OCI-LY7 (cell line): ENCODE data around the gene SARDH.

ENCODE experiments used
- EZH2phosphoT487 ChIP-seq: fragments of 200-600 bp; sonication (generic); IDR thresholded peaks from 2 replicates; pipeline ENCODE4 v1.6.1; 2018; ENCODE audit warnings: low read depth, borderline replicate concordance, mild to moderate bottlenecking, mixed run types, antibody characterized with exemption, low read length, moderate library complexity, mixed read lengths
- TF ChIP-seq, protein P1 (sequence below): fragments of 200-600 bp; sonication (generic); conservative IDR thresholded peaks from 2 replicates; pipeline ENCODE4 v1.5.1; 2014; ENCODE audit warnings: mild to moderate bottlenecking, antibody characterized with exemption, low read length, moderate library complexity, mixed read lengths

DNA sequence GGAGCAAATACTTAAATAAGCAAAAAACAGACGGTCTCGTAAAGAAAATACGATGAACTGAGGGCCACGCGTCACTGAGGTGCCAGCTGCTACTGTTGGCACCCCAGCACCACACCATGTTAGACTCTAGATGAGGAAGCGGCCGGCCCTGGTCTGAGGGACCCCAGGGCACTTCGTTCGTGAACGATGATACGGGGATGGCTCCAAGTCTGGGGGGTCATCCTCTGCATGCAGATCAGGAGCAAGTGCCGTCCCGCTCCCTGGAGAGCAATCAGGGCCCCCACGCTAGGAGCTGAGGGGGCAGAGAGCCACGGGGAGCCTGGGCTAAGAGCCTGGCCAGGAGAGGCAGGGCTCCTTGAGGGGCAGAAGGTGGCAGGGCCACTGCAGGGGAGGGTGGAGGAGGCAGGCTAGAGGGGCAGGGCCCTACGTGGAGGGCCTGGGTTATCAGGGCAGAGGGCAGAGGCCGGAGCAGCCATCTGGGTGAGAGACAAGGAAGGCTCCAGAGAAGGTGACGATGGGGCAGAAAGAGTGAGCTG, 24.1 kb downstream of the SARDH start:
- TF ChIP-seq, protein P1, sequence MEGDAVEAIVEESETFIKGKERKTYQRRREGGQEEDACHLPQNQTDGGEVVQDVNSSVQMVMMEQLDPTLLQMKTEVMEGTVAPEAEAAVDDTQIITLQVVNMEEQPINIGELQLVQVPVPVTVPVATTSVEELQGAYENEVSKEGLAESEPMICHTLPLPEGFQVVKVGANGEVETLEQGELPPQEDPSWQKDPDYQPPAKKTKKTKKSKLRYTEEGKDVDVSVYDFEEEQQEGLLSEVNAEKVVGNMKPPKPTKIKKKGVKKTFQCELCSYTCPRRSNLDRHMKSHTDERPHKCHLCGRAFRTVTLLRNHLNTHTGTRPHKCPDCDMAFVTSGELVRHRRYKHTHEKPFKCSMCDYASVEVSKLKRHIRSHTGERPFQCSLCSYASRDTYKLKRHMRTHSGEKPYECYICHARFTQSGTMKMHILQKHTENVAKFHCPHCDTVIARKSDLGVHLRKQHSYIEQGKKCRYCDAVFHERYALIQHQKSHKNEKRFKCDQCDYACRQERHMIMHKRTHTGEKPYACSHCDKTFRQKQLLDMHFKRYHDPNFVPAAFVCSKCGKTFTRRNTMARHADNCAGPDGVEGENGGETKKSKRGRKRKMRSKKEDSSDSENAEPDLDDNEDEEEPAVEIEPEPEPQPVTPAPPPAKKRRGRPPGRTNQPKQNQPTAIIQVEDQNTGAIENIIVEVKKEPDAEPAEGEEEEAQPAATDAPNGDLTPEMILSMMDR, result no peak
- no peak for TF ChIP-seq EZH2phosphoT487
